Activated gamma-delta T cell (primary cell): ENCODE measurements around the gene VPS4A.

ENCODE experiments used
- DNase-seq: peaks from one replicate; lab custom pipeline; 2025; lab: John Stamatoyannopoulos, UW

Gene VPS4A

GRCh38 chr16:69307091-69307490, 4.1 kb upstream of the VPS4A start:
- no peak for DNase-seq

GRCh38 chr16:69307856-69308255, 3.3 kb upstream of the VPS4A start:
- DNase-seq = no peak

GRCh38 chr16:69309316-69309715, 1.8 kb upstream of the VPS4A start:
- no peak for DNase-seq

GRCh38 chr16:69311533-69312387, 610 bp downstream of the VPS4A start:
- no peak for DNase-seq

- no peak for DNase-seq
These were observed 2.3 kb downstream of the VPS4A start for GRCh38 chr16:69313469-69313868.

- DNase-seq = no peak
These were observed 3.4 kb downstream of the VPS4A start for GRCh38 chr16:69314534-69314933.

GRCh38 chr16:69315486-69316311, 4.5 kb downstream of the VPS4A start:
- DNase-seq = no peak

GRCh38 chr16:69316595-69317034, 5.5 kb downstream of the VPS4A start:
- no peak for DNase-seq

GRCh38 chr16:69318177-69318910, 7.2 kb downstream of the VPS4A start:
- no peak for DNase-seq

GRCh38 chr16:69318911-69319289, 7.8 kb downstream of the VPS4A start:
- no peak for DNase-seq

GRCh38 chr16:69319381-69319780, 8.2 kb downstream of the VPS4A start:
- no peak for DNase-seq

- no peak for DNase-seq
These were observed 8.9 kb downstream of the VPS4A start for GRCh38 chr16:69319826-69320739.

GRCh38 chr16:69320740-69321073, 9.6 kb downstream of the VPS4A start:
- DNase-seq = no peak

- DNase-seq = no peak
These were observed 9.9 kb downstream of the VPS4A start for GRCh38 chr16:69321080-69321479.

GRCh38 chr16:69322343-69322742, 11.2 kb downstream of the VPS4A start:
- no peak for DNase-seq

- DNase-seq = no peak
These were observed 12.3 kb downstream of the VPS4A start for GRCh38 chr16:69323415-69323814.

GRCh38 chr16:69324013-69324531, 12.9 kb downstream of the VPS4A start:
- no peak for DNase-seq

- no peak for DNase-seq
These were observed 13.6 kb downstream of the VPS4A start for GRCh38 chr16:69324585-69325253.

- DNase-seq = no peak
These were observed 14.6 kb downstream of the VPS4A start for GRCh38 chr16:69325784-69326171.

GRCh38 chr16:69326172-69326873, 15.2 kb downstream of the VPS4A start:
- no peak for DNase-seq
